GM12878 (cell line): Measurements from ENCODE around the gene GPR158. TPM values are rescaled to one million over a fixed set of nuclear protein-coding genes. Genes with fewer than 3 reads are reported as not detected.

ENCODE experiments used
- ATAC-seq: fragments of 200-7000 bp; cut with Tn5 transposase; 3 replicates; pipeline ENCODE4 v1.9.1; 2020; ENCODE audit warnings: mild to moderate bottlenecking, moderate library complexity
- BruUV-seq: library from RNA; stranded (reverse); fragments of 400-500 nt; replicated peaks from 2 replicates; lab custom pipeline; 2021; lab: Mats Ljungman, UMichigan
- CTCF ChIA-PET: fragments of 300-600 bp; sonication (Branson Sonifier 250); formaldehyde crosslinking; extraction: SDS; loops from one replicate; lab custom pipeline; 2021; ENCODE audit warnings: inconsistent platforms; lab: Yijun Ruan, JAX
- POLR2A ChIA-PET: fragments of 350-600 bp; formaldehyde crosslinking; extraction: SDS; loops from one replicate; lab custom pipeline; 2021; ENCODE audit warnings: inconsistent platforms; lab: Charles Lee
- RAD21 ChIA-PET: fragments of 300-600 bp; sonication (Branson Sonifier 250); formaldehyde crosslinking; loops from one replicate; lab custom pipeline; 2023; ENCODE audit warnings: antibody characterized with exemption; ENCODE audit not compliant: unreplicated experiment; lab: Charles Lee
- SMC1A ChIA-PET: fragments of 300-600 bp; sonication (Branson Sonifier 250); formaldehyde crosslinking; loops from one replicate; lab custom pipeline; 2023; ENCODE audit not compliant: unreplicated experiment, uncharacterized antibody; lab: Charles Lee
- DNase-seq: peaks from one replicate; pipeline ENCODE4 v3.0.0-alpha.2; 2011; ENCODE audit warnings: low read depth, low spot score
- FAIRE-seq: peaks from 3 replicates; lab custom pipeline; 2011; peaks lifted over from hg19 to GRCh38; lab: Jason Lieb, UNC
- H2AFZ ChIP-seq: 2 replicates; pipeline ENCODE4 v1.6.0; 2011; ENCODE audit warnings: low read depth, low read length, control low read depth; ENCODE audit not compliant: control insufficient read depth
- H3K27ac ChIP-seq: 2 replicates; pipeline ENCODE4 v1.5.1; 2011; ENCODE audit warnings: control low read depth; ENCODE audit not compliant: control insufficient read depth, insufficient read depth
- H3K27me3 ChIP-seq, 2 experiments: replicated peaks in 1 of 2; 2 replicates each; pipeline versions ENCODE4 v1.6.0 to v1.6.1; 2011; ENCODE audit warnings: low read length in 1 of 2; ENCODE audit not compliant: control insufficient read depth in 2 of 2, insufficient read depth in 2 of 2
- H3K36me3 ChIP-seq, 2 experiments: 2 replicates each; pipeline ENCODE4 v1.5.1; 2011; ENCODE audit warnings: low read length in 1 of 2; ENCODE audit not compliant: control insufficient read depth in 2 of 2, insufficient read depth in 2 of 2
- H3K4me1 ChIP-seq: 2 replicates; pipeline ENCODE4 v1.6.1; 2011; ENCODE audit warnings: mild to moderate bottlenecking, low read length, moderate library complexity, mixed read lengths; ENCODE audit not compliant: control insufficient read depth, insufficient read depth
- H3K4me2 ChIP-seq: 2 replicates; pipeline ENCODE4 v1.6.0; 2011; ENCODE audit warnings: control low read depth; ENCODE audit not compliant: control insufficient read depth, insufficient read depth
- H3K4me3 ChIP-seq: fragments of 200-600 bp; sonication (generic); 2 replicates; pipeline ENCODE4 v1.5.1; 2016
- H3K79me2 ChIP-seq: 2 replicates; pipeline ENCODE4 v1.6.0; 2011; ENCODE audit warnings: low read length; ENCODE audit not compliant: control insufficient read depth, insufficient read depth
- H3K9ac ChIP-seq: 2 replicates; pipeline ENCODE4 v1.8.0; 2011; ENCODE audit warnings: low read length, control low read depth, mixed read lengths; ENCODE audit not compliant: control insufficient read depth, insufficient read depth
- H3K9me3 ChIP-seq: replicated peaks from 3 replicates; pipeline ENCODE4 v1.5.1; 2011; ENCODE audit warnings: mild to moderate bottlenecking, low read length; ENCODE audit not compliant: control insufficient read depth, insufficient read depth
- H4K20me1 ChIP-seq: 2 replicates; pipeline ENCODE4 v1.6.0; 2011; ENCODE audit not compliant: control insufficient read depth, insufficient read depth
- GATAD2B ChIP-seq: fragments of 450-650 bp; conservative IDR thresholded peaks from 2 replicates; pipeline ENCODE4 v1.6.1; 2017; ENCODE audit warnings: low read depth, mild to moderate bottlenecking, moderate library complexity
- HDGF ChIP-seq: fragments of 450-650 bp; IDR thresholded peaks from 2 replicates; pipeline ENCODE4 v1.6.1; 2016; ENCODE audit warnings: antibody characterized with exemption
- IRF4 ChIP-seq: IDR thresholded peaks from 2 replicates; pipeline ENCODE4 v1.6.1; 2011; ENCODE audit warnings: low read depth, low read length
- MAX ChIP-seq: IDR thresholded peaks from 2 replicates; pipeline ENCODE4 v1.6.1; 2012; ENCODE audit warnings: low read depth, low read length, improper control_type of control experiment
- NBN ChIP-seq: fragments of 450-650 bp; IDR thresholded peaks from 2 replicates; pipeline ENCODE4 v1.6.1; 2016
- RUNX3 ChIP-seq: IDR thresholded peaks from 2 replicates; pipeline ENCODE4 v1.6.1; 2012; ENCODE audit warnings: low read length, inconsistent platforms
- SKIL ChIP-seq: fragments of 450-650 bp; IDR thresholded peaks from 2 replicates; pipeline ENCODE4 v1.6.1; 2017; ENCODE audit warnings: mild to moderate bottlenecking, low read depth, inconsistent platforms; ENCODE audit not compliant: poor library complexity, severe bottlenecking
- SMAD1 ChIP-seq: fragments of 450-650 bp; IDR thresholded peaks from 2 replicates; pipeline ENCODE4 v1.6.1; 2018; ENCODE audit warnings: mild to moderate bottlenecking, low read depth; ENCODE audit not compliant: partially characterized antibody
- WGBS: methylation state at CpG from one replicate; pipeline ENCODE4 v1.1.6; 2016; ENCODE audit warnings: low lambda C conversion rate; ENCODE audit not compliant: insufficient replicate concordance, insufficient coverage; ENCODE audit errors: missing lambda C conversion rate; 5-methylcytosine and 5-hydroxymethylcytosine counted together
- in situ Hi-C: fragments of 300-500 bp; cut with MboI; formaldehyde crosslinking; loops from 9 replicates; pipeline ENCODE4 v1.14.3; 2018; ENCODE audit warnings: mixed read lengths
- intact Hi-C: fragments of 100-400 bp; cut with micrococcal nuclease; formaldehyde crosslinking; loops from one replicate; pipeline ENCODE4 v1.14.2; 2022; ENCODE audit not compliant: unreplicated experiment
- polyA plus RNA-seq, 11 experiments: library from polyadenylated mRNA; depleted of rRNA in 4 of 11; unstranded in 6 of 11; stranded (reverse) in 5 of 11; fragments of >200 nt; fragmentation: Nextera tagmentation in 4 of 11; fragmentation: Illumina TruSeq in 1 of 11; extraction: Ambion mirVana in 4 of 11; extraction: Trizol in 1 of 11; gene quantifications; 1 replicate in 1 of 11; 2 replicates in 10 of 11; pipeline versions ENCODE4 v1.2.1 to v1.2.3, GENCODE V29; 2011 to 2016; ENCODE audit warnings: inconsistent platforms in 2 of 11, missing spikeins in 2 of 11, low read depth in 1 of 11
- total RNA-seq, 4 experiments: library from RNA; depleted of rRNA in 3 of 4; stranded (reverse); fragments of >200 nt in 3 of 4; fragmentation: Illumina TruSeq in 1 of 4; extraction: Trizol in 1 of 4; gene quantifications; 2 replicates each; pipeline versions ENCODE4 v1.2.1 to v1.2.3, GENCODE V29; 2013 to 2021
- TF ChIP-seq, protein P1 (sequence below): IDR thresholded peaks from 2 replicates; pipeline ENCODE4 v1.6.1; 2011; ENCODE audit warnings: borderline replicate concordance, low read depth, mild to moderate bottlenecking, moderate library complexity, mixed read lengths, low read length; ENCODE audit not compliant: insufficient read depth; ENCODE audit errors: extremely low read length
- TF ChIP-seq, protein P2 (sequence below): fragments of 450-650 bp; IDR thresholded peaks from 2 replicates; pipeline ENCODE4 v1.6.1; 2016; ENCODE audit warnings: mild to moderate bottlenecking, moderate library complexity, borderline replicate concordance

GPR158 gene
- total and polyA plus RNA-seq, 10 of the 15 experiments (the other 5 are each of a cell fraction or from before 2014, with no cell fraction given) = not detected

DNA sequence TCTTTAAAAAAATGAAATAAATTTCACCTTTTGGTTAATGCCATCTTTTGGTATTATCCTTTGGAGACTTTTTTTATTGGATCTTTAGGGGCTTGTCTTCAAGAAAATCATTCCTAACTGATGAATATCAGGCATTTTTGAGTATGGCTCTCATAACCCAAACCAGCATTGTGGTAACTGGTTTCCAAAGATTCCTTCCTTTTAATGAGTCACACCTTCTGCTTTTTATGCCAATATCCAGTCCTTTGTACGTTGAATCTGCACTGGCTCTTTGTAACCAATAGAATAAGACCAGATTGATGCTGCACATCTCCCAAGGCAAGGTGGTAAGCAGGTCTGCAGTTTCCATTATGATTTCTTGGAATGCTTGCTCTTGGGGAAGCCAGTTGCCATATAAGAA lies 89.1 kb downstream of the GPR158 start:
- no peak for ATAC-seq

GRCh38 chr10:25278180-25278579 lies 103.4 kb downstream of the GPR158 start:
- CTCF ChIA-PET = no interaction called here
- in situ Hi-C loops = no loop called here
- FAIRE-seq (no peak), ATAC-seq (no peak), DNase-seq (no peak)
- Histone ChIP-seq H3K4me2 (no peak overlapping the region), H3K27me3 (no peaks in the 10 kb centered on the region), H3K27ac (no peak overlapping the region), H3K9me3 (no peaks in the 10 kb centered on the region; the same call in 2 of the 3 replicates), H3K4me3 (no peak overlapping the region), H2AFZ (no peak overlapping the region), H4K20me1 (no peaks in the 10 kb centered on the region), H3K79me2 (no peaks in the 10 kb centered on the region), H3K36me3 (no peaks in the 10 kb centered on the region), H3K9ac (no peak overlapping the region), H3K4me1 (no peaks in the 10 kb centered on the region)
- RAD21 ChIA-PET = no interaction called here
- SMC1A ChIA-PET = no interaction called here
- BruUV-seq = no TSS peak
- POLR2A ChIA-PET = no interaction called here
- TF ChIP-seq SKIL (no peak), MAX (no peak), RUNX3 (no peak), GATAD2B (no peak), HDGF (no peak), SMAD1 (no peak), IRF4 (no peak)
- TF ChIP-seq, protein P1, sequence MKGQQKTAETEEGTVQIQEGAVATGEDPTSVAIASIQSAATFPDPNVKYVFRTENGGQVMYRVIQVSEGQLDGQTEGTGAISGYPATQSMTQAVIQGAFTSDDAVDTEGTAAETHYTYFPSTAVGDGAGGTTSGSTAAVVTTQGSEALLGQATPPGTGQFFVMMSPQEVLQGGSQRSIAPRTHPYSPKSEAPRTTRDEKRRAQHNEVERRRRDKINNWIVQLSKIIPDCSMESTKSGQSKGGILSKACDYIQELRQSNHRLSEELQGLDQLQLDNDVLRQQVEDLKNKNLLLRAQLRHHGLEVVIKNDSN = no peak
- TF ChIP-seq, protein P2, sequence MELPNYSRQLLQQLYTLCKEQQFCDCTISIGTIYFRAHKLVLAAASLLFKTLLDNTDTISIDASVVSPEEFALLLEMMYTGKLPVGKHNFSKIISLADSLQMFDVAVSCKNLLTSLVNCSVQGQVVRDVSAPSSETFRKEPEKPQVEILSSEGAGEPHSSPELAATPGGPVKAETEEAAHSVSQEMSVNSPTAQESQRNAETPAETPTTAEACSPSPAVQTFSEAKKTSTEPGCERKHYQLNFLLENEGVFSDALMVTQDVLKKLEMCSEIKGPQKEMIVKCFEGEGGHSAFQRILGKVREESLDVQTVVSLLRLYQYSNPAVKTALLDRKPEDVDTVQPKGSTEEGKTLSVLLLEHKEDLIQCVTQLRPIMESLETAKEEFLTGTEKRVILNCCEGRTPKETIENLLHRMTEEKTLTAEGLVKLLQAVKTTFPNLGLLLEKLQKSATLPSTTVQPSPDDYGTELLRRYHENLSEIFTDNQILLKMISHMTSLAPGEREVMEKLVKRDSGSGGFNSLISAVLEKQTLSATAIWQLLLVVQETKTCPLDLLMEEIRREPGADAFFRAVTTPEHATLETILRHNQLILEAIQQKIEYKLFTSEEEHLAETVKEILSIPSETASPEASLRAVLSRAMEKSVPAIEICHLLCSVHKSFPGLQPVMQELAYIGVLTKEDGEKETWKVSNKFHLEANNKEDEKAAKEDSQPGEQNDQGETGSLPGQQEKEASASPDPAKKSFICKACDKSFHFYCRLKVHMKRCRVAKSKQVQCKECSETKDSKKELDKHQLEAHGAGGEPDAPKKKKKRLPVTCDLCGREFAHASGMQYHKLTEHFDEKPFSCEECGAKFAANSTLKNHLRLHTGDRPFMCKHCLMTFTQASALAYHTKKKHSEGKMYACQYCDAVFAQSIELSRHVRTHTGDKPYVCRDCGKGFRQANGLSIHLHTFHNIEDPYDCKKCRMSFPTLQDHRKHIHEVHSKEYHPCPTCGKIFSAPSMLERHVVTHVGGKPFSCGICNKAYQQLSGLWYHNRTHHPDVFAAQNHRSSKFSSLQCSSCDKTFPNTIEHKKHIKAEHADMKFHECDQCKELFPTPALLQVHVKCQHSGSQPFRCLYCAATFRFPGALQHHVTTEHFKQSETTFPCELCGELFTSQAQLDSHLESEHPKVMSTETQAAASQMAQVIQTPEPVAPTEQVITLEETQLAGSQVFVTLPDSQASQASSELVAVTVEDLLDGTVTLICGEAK = no peak
- intact Hi-C loops = no loop called here
- 39% methylated on average over 1 of the region's 1 CpG for WGBS

More for the DNA sequence above, 89.1 kb downstream of the GPR158 start:
- POLR2A ChIA-PET = no interaction called here
- H3K36me3 ChIP-seq = no peaks in the 10 kb centered on the region
- RAD21 ChIA-PET = no interaction called here
- BruUV-seq = no TSS peak
- intact Hi-C loops (no loop called here), in situ Hi-C loops (no loop called here)
- DNase-seq (no peak), FAIRE-seq (no peak)
- CTCF ChIA-PET = no interaction called here
- SMC1A ChIA-PET = no interaction called here
- H3K27me3 ChIP-seq = no peaks in the 10 kb centered on the region
- H2AFZ ChIP-seq = no peak overlapping the region
- no peaks in the 10 kb centered on the region for H4K20me1 ChIP-seq
- no peaks in the 10 kb centered on the region for H3K4me1 ChIP-seq
- WGBS = 0% methylated on average over 1 of the region's 1 CpG
- no peaks in the 10 kb centered on the region for H3K9me3 ChIP-seq
- H3K4me2 ChIP-seq = no peak overlapping the region
- TF ChIP-seq NBN = no peak
- H3K27ac ChIP-seq = no peak overlapping the region
- no peak overlapping the region for H3K9ac ChIP-seq
- H3K4me3 ChIP-seq = no peak overlapping the region
- H3K79me2 ChIP-seq = no peaks in the 10 kb centered on the region
